HUES48 (cell line): Measurements from ENCODE around the gene MAP3K14.
"Not testable (repeated sequence)": the region's sequence is repeated elsewhere in the genome, so short reads cannot be mapped to it uniquely, and the experiment has no call there.

ENCODE experiments used
- H3K27ac ChIP-seq: one replicate; pipeline ENCODE4 v1.7.0; 2013; ENCODE audit warnings: low read depth, low read length, inconsistent platforms
- H3K27me3 ChIP-seq: 2 replicates; pipeline ENCODE4 v1.6.1; 2013; ENCODE audit warnings: mild to moderate bottlenecking, low read length; ENCODE audit not compliant: control insufficient read depth, insufficient read depth
- H3K36me3 ChIP-seq: 2 replicates; pipeline ENCODE4 v1.6.1; 2013; ENCODE audit warnings: low read length; ENCODE audit not compliant: control insufficient read depth, insufficient read depth
- H3K4me1 ChIP-seq: 2 replicates; pipeline ENCODE4 v1.6.1; 2013; ENCODE audit warnings: mild to moderate bottlenecking, low read length; ENCODE audit not compliant: control insufficient read depth, insufficient read depth
- H3K4me3 ChIP-seq: 2 replicates; pipeline ENCODE4 v1.5.1; 2013; ENCODE audit warnings: mild to moderate bottlenecking, low read depth, low read length
- H3K9ac ChIP-seq: 2 replicates; pipeline ENCODE4 v1.6.1; 2013; ENCODE audit warnings: mild to moderate bottlenecking, low read depth, low read length, moderate library complexity
- H3K9me3 ChIP-seq: 2 replicates; pipeline ENCODE4 v1.6.1; 2013; ENCODE audit warnings: low read length; ENCODE audit not compliant: control insufficient read depth, insufficient read depth

MAP3K14 gene

DNA sequence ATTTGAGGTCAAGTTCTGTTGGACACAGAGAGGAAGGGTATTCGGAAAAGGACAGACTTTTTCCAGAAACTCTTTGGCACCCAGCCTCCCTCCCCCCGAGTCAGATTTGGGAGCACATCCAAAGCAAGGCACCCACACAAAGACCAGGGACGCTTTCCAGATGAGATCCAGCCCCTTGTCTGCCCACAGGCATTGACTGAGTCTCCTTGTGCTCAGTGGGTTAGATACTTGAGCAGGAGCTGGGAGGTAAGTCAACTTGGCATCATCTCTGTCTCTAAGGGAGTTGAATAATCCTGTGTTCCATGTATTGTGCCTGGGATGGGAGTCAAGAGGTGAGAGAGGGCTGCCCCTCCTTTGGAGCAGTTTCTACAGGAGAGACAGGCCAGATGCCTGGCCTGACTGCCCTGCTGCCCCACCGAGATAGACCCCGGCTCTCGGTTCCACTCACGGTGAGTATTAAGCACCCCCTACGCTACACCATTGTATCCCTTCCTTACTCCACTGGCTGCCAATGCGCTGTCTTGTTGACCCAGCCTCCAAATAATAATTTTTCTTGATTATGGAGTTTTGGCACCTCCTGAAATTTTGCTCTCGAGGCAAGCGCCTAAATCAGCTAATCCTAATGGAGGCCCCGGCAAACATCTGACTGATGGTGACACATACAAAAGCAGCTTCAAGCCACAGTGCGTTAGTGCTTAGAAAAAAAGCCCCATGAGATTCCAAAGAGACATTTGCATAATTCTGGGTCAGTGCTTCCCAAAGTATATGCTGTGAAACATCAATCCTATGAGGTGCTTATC, 29.6 kb upstream of the MAP3K14 start:
- Histone ChIP-seq H3K9me3 (no peaks in the 10 kb centered on the region), H3K36me3 (no peaks in the 10 kb centered on the region), H3K27me3 (no peaks in the 10 kb centered on the region), H3K9ac (no peak overlapping the region), H3K4me1 (peaks cover 8% of the 10 kb centered on the region), H3K27ac (no peak overlapping the region), H3K4me3 (no peak overlapping the region)

DNA sequence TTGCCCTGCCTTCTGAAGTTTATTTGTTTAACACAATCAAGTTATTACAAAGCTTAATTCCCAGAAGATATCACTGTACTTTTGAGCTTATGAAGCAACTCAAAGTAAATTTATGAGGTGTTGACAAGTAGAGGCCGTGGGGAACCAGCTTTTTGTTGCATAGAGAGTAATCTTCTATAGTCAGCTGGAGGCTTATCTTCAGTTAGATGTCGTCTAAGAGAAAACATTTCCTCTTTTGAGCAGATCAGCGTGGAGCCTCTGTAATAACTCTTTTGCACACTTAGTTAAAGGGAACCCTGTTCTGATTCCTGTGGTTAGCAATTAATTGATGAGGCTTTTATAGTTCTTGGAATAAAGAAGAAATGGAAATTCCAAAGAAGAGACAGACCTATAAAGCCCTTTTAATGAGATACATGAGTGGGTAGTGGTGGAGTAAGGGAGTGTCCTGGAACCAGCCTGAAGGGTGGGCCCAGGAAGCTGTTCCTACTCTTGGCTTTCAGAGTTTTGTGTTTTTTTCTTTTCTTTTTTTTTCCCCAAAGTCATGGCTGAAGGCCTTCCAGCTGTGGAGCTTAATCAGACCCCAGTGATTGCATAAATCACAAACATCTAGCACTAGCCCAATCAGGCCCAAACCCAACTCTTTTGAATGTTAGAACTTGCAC, 28.9 kb upstream of the MAP3K14 start:
- H3K27ac ChIP-seq: no peak overlapping the region

DNA sequence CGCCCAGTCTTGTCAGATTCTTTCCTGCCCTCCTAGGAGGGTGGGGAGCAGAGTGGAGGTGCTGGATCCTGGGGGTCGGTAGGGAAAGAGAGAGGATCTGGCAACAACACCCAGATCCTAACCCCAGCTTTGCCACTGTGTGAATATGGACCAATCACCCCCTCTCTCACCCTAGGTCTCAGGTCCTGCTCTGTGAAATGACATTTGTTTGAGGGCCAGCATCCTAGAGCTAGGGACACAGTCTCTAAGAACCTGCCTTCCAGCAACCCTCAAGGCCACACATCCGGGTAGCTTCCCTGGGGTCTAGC, 28.4 kb upstream of the MAP3K14 start:
- Histone ChIP-seq H3K9me3 (no peaks in the 10 kb centered on the region), H3K36me3 (no peaks in the 10 kb centered on the region), H3K27ac (no peak overlapping the region), H3K9ac (no peak overlapping the region), H3K27me3 (no peaks in the 10 kb centered on the region), H3K4me3 (no peak overlapping the region), H3K4me1 (peaks cover 11% of the 10 kb centered on the region)

More for the DNA sequence above, 28.9 kb upstream of the MAP3K14 start:
- Histone ChIP-seq H3K4me1 (peaks cover 11% of the 10 kb centered on the region), H3K9me3 (no peaks in the 10 kb centered on the region), H3K4me3 (no peak overlapping the region), H3K27me3 (no peaks in the 10 kb centered on the region), H3K9ac (no peak overlapping the region), H3K36me3 (no peaks in the 10 kb centered on the region)

DNA sequence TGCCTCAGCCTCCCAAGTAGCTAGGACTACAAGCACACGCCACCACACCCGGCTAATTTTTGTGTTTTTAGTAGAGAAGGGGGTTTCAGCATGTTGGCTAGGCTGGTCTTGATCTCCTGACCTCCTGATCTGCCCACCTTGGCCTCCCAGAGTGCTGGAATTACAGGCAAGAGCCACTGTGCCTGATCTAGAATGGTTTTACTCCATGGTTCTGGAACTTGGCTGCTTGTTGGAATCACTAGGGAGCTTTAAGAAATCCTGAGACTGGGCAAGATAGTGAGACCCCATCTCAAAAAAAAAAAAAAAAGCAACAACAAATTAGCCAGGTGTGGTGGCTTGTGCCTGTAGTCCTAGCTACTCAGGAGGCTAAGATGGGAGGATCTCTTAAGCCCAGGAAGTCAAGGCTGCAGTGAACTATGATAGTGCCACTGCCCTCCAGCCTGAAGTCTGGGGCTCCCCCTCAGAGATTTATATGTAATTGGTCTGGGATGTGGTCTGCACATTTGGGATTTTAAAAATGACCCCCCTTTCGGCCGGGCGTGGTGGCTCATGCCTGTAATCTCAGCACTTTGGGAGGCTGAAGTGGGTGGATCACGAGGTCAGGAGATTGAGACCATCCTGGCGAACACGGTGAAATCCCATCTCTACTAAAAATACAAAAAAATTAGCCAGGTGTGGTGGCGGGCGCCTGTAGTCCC, 27.3 kb upstream of the MAP3K14 start:
- H3K36me3 ChIP-seq, H3K9me3 ChIP-seq, H3K27ac ChIP-seq, H3K27me3 ChIP-seq, H3K4me3 ChIP-seq, H3K9ac ChIP-seq: not testable (repeated sequence)
- H3K4me1 ChIP-seq: peaks cover 11% of the 10 kb centered on the region

- no peaks in the 10 kb centered on the region for H3K36me3 ChIP-seq
- no peaks in the 10 kb centered on the region for H3K9me3 ChIP-seq
- H3K4me3 ChIP-seq: no peak overlapping the region
- peaks cover 11% of the 10 kb centered on the region for H3K4me1 ChIP-seq
- no peaks in the 10 kb centered on the region for H3K27me3 ChIP-seq
- no peak overlapping the region for H3K27ac ChIP-seq
- no peak overlapping the region for H3K9ac ChIP-seq
Observed at GRCh38 chr17:45342871-45343526, 26.2 kb upstream of the MAP3K14 start.

DNA sequence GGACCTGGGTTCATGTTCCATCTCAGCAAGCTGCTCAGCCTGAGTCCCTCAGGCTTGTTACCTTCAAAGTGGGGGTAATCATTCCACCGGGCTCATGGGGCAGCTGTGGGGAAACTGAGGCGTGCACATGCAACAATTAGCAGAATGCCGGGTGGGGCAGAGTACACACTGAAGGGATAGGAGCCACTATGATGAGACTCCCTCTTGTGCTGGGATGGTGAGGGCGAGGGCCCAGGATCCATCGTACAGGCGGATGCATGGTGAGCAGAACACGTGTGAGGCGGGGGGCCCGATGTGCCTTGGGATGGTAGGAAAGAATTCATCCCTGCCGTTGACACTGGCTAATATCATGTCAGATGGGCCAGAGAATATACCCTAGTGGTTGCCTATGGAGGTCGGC, 25.5 kb upstream of the MAP3K14 start:
- H3K4me1 ChIP-seq: peaks cover 11% of the 10 kb centered on the region
- H3K27me3 ChIP-seq: no peaks in the 10 kb centered on the region
- no peaks in the 10 kb centered on the region for H3K9me3 ChIP-seq
- no peak overlapping the region for H3K4me3 ChIP-seq
- H3K36me3 ChIP-seq: no peaks in the 10 kb centered on the region
- H3K9ac ChIP-seq: no peak overlapping the region
- H3K27ac ChIP-seq: no peak overlapping the region

GRCh38 chr17:45341533-45342158, 24.8 kb upstream of the MAP3K14 start:
- H3K9me3 ChIP-seq: no peaks in the 10 kb centered on the region
- no peaks in the 10 kb centered on the region for H3K36me3 ChIP-seq
- H3K9ac ChIP-seq: no peak overlapping the region
- peaks cover 11% of the 10 kb centered on the region for H3K4me1 ChIP-seq
- peak overlapping the region; percentile 27 for H3K27ac ChIP-seq
- H3K27me3 ChIP-seq: no peaks in the 10 kb centered on the region
- no peak overlapping the region for H3K4me3 ChIP-seq

DNA sequence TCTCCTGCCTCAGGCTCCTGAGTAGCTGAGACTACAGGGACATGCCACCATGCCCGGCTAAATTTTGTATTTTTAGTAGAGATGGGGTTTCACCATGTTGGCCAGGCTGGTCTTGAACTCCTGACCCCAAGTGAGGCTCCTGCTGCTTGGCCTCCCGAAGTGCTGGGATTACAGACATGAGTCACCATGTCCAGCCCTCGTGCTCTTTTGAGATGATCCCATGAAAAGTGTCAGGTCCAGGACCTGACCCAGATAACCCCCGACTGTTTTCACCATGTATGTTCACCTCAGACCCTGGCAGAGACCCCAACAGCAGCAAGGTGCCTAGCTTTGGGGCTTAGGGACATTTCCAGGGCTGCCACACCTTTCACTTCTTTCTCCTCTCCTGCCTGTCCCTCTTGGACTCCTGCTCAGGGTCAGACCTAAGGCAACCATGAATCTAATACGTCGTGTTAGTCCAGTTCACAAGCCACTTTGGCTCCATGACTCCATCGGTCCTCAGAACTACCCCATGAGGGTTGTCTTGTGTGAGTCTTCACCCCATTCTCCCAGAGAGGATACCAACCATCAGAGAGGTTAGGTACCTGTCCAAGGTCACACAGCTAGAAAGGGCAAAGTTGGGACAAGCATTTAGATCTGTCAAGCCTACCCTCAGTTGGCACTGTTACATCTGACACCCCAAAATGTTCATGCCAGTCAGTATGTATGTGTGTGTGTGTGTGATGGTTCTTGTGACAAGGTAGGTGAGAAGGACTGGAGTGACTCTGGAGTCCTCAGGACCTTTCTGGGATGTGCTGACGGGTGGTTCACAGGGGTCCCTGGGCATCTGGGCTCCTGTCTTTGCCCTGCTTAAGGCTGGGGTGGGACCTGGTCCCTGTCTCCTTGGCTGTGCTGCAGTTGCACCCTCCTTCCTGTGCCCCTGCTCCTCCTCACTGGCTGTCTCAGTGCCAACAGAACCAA, 23.1 kb upstream of the MAP3K14 start:
- H3K27me3 ChIP-seq: 0 out of 2 replicates have a peak, but pooled peaks cover 9% of the 10 kb centered on the region
- no peak overlapping the region for H3K4me3 ChIP-seq
- no peaks in the 10 kb centered on the region for H3K9me3 ChIP-seq
- no peak overlapping the region for H3K27ac ChIP-seq
- peaks cover 11% of the 10 kb centered on the region for H3K4me1 ChIP-seq
- H3K9ac ChIP-seq: no peak overlapping the region
- H3K36me3 ChIP-seq: no peaks in the 10 kb centered on the region

DNA sequence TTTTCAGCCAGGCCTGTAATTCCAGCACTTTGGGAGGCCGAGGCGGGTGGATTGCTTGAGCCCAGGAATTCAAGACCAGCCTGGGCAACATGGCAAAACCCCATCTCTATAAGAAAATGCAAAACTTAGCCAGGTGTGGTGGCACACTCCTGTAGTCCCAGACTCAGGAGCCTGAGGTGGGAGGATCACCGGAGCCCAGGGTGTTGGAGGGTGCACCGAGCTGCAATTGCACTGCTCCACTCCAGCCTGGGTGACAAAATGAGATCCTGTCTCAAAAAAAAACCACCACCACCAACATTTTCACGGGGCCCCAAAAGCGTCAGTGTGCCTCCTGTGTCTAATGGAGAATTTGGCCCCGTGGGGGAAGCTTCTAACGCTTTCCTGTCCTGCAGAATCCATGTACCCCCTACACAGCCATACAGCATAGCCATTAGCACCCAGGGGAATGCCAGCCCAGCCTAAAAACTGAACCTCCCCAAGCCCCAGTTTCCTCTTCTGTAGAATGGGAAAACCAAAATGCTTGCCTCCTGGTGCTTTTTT, 22.2 kb upstream of the MAP3K14 start:
- Histone ChIP-seq H3K36me3 (no peaks in the 10 kb centered on the region), H3K27ac (no peak overlapping the region), H3K9me3 (no peaks in the 10 kb centered on the region), H3K27me3 (peaks cover 12% of the 10 kb centered on the region; the same call in 1 of the 2 replicates), H3K4me1 (peaks cover 13% of the 10 kb centered on the region), H3K4me3 (no peak overlapping the region), H3K9ac (no peak overlapping the region)
